ENCODE data around the gene CDH23. TPM values are rescaled to one million over a fixed set of nuclear protein-coding genes. Genes with fewer than 3 reads are reported as not detected.

Gene CDH23
- total and polyA plus RNA-seq, 2 donors from 2014 or later = 1.1 to 6.4 TPM

- Histone ChIP-seq H3K36me3 (ENCODE audit: control insufficient read depth in 2 of 3, insufficient read depth in 3 of 3, low read length in 3 of 3) (no peaks in the 10 kb centered on the region), H3K27me3 (ENCODE audit: control insufficient read depth, insufficient read depth, low read length) (no peaks in the 10 kb centered on the region), H3K4me3 (ENCODE audit: low read length in 3 of 3) (no peak overlapping the region), H3K9ac (ENCODE audit: low read length in 3 of 3) (no peak overlapping the region), H3K9me3 (ENCODE audit: control insufficient read depth in 2 of 3, insufficient read depth in 1 of 3, low read length in 3 of 3) (no peaks in the 10 kb centered on the region), H3K4me1 (ENCODE audit: control insufficient read depth in 2 of 3, insufficient read depth in 2 of 3, low read depth in 1 of 3, low read length in 3 of 3) (no peaks in the 10 kb centered on the region), H3K27ac (ENCODE audit: low read depth in 2 of 2, low read length in 2 of 2) (no peak overlapping the region)
- FAIRE-seq = no peak
- no peak for TF ChIP-seq CTCF (IDR thresholded peaks at IDR 0.05; ENCODE audit: borderline replicate concordance, extremely low read depth, insufficient read depth)
- intact Hi-C loops (cut with DNase I) = no loop called here
- DNase-seq = no peak
Observed at GRCh38 chr10:71457908-71458307, 61.2 kb downstream of the CDH23 start.

GRCh38 chr10:71458387-71458786 lies 61.7 kb downstream of the CDH23 start:
- no peak overlapping the region for H3K9ac ChIP-seq (ENCODE audit: low read length in 3 of 3)
- FAIRE-seq = no peak
- H3K9me3 ChIP-seq (ENCODE audit: control insufficient read depth in 2 of 3, insufficient read depth in 1 of 3, low read length in 3 of 3) = no peaks in the 10 kb centered on the region
- no peaks in the 10 kb centered on the region for H3K4me1 ChIP-seq (ENCODE audit: control insufficient read depth in 2 of 3, insufficient read depth in 2 of 3, low read depth in 1 of 3, low read length in 3 of 3)
- TF ChIP-seq CTCF (IDR thresholded peaks at IDR 0.05; ENCODE audit: borderline replicate concordance, extremely low read depth, insufficient read depth) = no peak
- intact Hi-C loops (cut with DNase I) = no loop called here
- H3K4me3 ChIP-seq (ENCODE audit: low read length in 3 of 3) = no peak overlapping the region
- no peaks in the 10 kb centered on the region for H3K36me3 ChIP-seq (ENCODE audit: control insufficient read depth in 2 of 3, insufficient read depth in 3 of 3, low read length in 3 of 3)
- no peak overlapping the region for H3K27ac ChIP-seq (ENCODE audit: low read depth in 2 of 2, low read length in 2 of 2)
- no peaks in the 10 kb centered on the region for H3K27me3 ChIP-seq (ENCODE audit: control insufficient read depth, insufficient read depth, low read length)
- DNase-seq = no peak

- intact Hi-C loops (cut with DNase I) = no loop called here
- FAIRE-seq = no peak
Observed at GRCh38 chr10:71459513-71459912, 62.8 kb downstream of the CDH23 start.

More at GRCh38 chr10:71459513-71459912, 62.8 kb downstream of the CDH23 start:
- Histone ChIP-seq H3K9me3 (ENCODE audit: control insufficient read depth in 2 of 3, insufficient read depth in 1 of 3, low read length in 3 of 3) (no peaks in the 10 kb centered on the region), H3K27ac (ENCODE audit: low read depth in 2 of 2, low read length in 2 of 2) (no peak overlapping the region), H3K4me1 (ENCODE audit: control insufficient read depth in 2 of 3, insufficient read depth in 2 of 3, low read depth in 1 of 3, low read length in 3 of 3) (no peaks in the 10 kb centered on the region), H3K27me3 (ENCODE audit: control insufficient read depth, insufficient read depth, low read length) (no peaks in the 10 kb centered on the region), H3K9ac (ENCODE audit: low read length in 3 of 3) (no peak overlapping the region), H3K4me3 (ENCODE audit: low read length in 3 of 3) (no peak overlapping the region), H3K36me3 (ENCODE audit: control insufficient read depth in 2 of 3, insufficient read depth in 3 of 3, low read length in 3 of 3) (no peaks in the 10 kb centered on the region)
- no peak for TF ChIP-seq CTCF (IDR thresholded peaks at IDR 0.05; ENCODE audit: borderline replicate concordance, extremely low read depth, insufficient read depth)
- no peak for DNase-seq

Measured in kidney (tissue), 14 donors.